Bronchial epithelial cell (primary cell): ENCODE measurements around the gene WDR3. TPM values are rescaled to one million over a fixed set of nuclear protein-coding genes. Genes with fewer than 3 reads are reported as not detected.

Experiments used
- DNase-seq: peaks from one replicate; pipeline ENCODE4 v3.0.0-alpha.2; 2010; ENCODE audit warnings: low read depth
- FAIRE-seq: peaks from 2 replicates; lab custom pipeline; 2011; peaks lifted over from hg19 to GRCh38; lab: Jason Lieb, UNC
- H3K27me3 ChIP-seq: 2 replicates; pipeline ENCODE4 v1.5.1; 2011; ENCODE audit warnings: low read length; ENCODE audit not compliant: control insufficient read depth, insufficient read depth
- H3K36me3 ChIP-seq: 2 replicates; pipeline ENCODE4 v1.5.1; 2011; ENCODE audit warnings: low read length; ENCODE audit not compliant: control insufficient read depth, insufficient read depth
- H3K4me3 ChIP-seq: 2 replicates; pipeline ENCODE4 v1.5.1; 2011; ENCODE audit warnings: mild to moderate bottlenecking, low read depth, low read length, control low read depth
- CTCF ChIP-seq: IDR thresholded peaks from 2 replicates; pipeline ENCODE4 v1.5.1; 2011; ENCODE audit warnings: mild to moderate bottlenecking, moderate library complexity, low read length, control low read depth, inconsistent platforms; ENCODE audit not compliant: insufficient read depth, severe bottlenecking
- total RNA-seq: library from RNA; depleted of rRNA; stranded (reverse); fragments of >200 nt; gene quantifications from 2 replicates; pipeline ENCODE4 v1.2.1, GENCODE V29; 2014

WDR3 gene
- total RNA-seq, 1 donor from 2014 or later: 38.2 TPM

GRCh38 chr1:117894078-117894477 lies 35.5 kb upstream of the WDR3 start:
- DNase-seq: no peak
- H3K36me3 ChIP-seq: peaks cover 2% of the 10 kb centered on the region
- no peak for FAIRE-seq
- no peak for TF ChIP-seq CTCF
- H3K4me3 ChIP-seq: no peak overlapping the region
- H3K27me3 ChIP-seq: no peaks in the 10 kb centered on the region

- Histone ChIP-seq H3K4me3 (no peak overlapping the region), H3K27me3 (no peaks in the 10 kb centered on the region), H3K36me3 (peaks cover 2% of the 10 kb centered on the region)
- peak; percentile 74 for TF ChIP-seq CTCF
- DNase-seq (peak; percentile 72), FAIRE-seq (no peak)
Observed at GRCh38 chr1:117895482-117896114, 33.9 kb upstream of the WDR3 start.

- Histone ChIP-seq H3K27me3 (no peaks in the 10 kb centered on the region), H3K36me3 (peaks cover 2% of the 10 kb centered on the region)
Observed at GRCh38 chr1:117897551-117897950, 32.0 kb upstream of the WDR3 start.

GRCh38 chr1:117899801-117900200 lies 29.7 kb upstream of the WDR3 start:
- FAIRE-seq (no peak), DNase-seq (no peak)
- no peak overlapping the region for H3K4me3 ChIP-seq
- H3K36me3 ChIP-seq: no peaks in the 10 kb centered on the region
- TF ChIP-seq CTCF: no peak
- no peaks in the 10 kb centered on the region for H3K27me3 ChIP-seq

More at GRCh38 chr1:117897551-117897950, 32.0 kb upstream of the WDR3 start:
- DNase-seq (no peak), FAIRE-seq (no peak)
- no peak for TF ChIP-seq CTCF
- H3K4me3 ChIP-seq: no peak overlapping the region

- FAIRE-seq: no peak
- no peaks in the 10 kb centered on the region for H3K27me3 ChIP-seq
- H3K4me3 ChIP-seq: no peak overlapping the region
- no peak for TF ChIP-seq CTCF
- DNase-seq: no peak
- peaks cover 3% of the 10 kb centered on the region for H3K36me3 ChIP-seq
Observed at GRCh38 chr1:117902944-117903343, 26.6 kb upstream of the WDR3 start.

GRCh38 chr1:117904485-117904884 lies 25.1 kb upstream of the WDR3 start:
- DNase-seq: no peak
- Histone ChIP-seq H3K36me3 (peaks cover 3% of the 10 kb centered on the region), H3K27me3 (no peaks in the 10 kb centered on the region), H3K4me3 (no peak overlapping the region)
- no peak for FAIRE-seq
- no peak for TF ChIP-seq CTCF
